Measurements from ENCODE around the gene SYNDIG1L.

Gene SYNDIG1L

GRCh38 chr14:74407021-74407800 lies 18.8 kb downstream of the SYNDIG1L start:
- H3K4me3 ChIP-seq (ENCODE audit: control insufficient read depth, low read depth, low read length) = no peak overlapping the region
- no peak for DNase-seq (ENCODE audit: low read depth)
- no peak for TF ChIP-seq CTCF (conservative IDR thresholded peaks at IDR 0.05; ENCODE audit: control insufficient read depth, insufficient read depth, low read depth, low read length)

GRCh38 chr14:74405663-74406062 lies 20.3 kb downstream of the SYNDIG1L start:
- DNase-seq (ENCODE audit: low read depth) = no peak
- no peak overlapping the region for H3K4me3 ChIP-seq (ENCODE audit: control insufficient read depth, low read depth, low read length)
- no peak for TF ChIP-seq CTCF (conservative IDR thresholded peaks at IDR 0.05; ENCODE audit: control insufficient read depth, insufficient read depth, low read depth, low read length)

- no peak overlapping the region for H3K4me3 ChIP-seq (ENCODE audit: control insufficient read depth, low read depth, low read length)
- DNase-seq (ENCODE audit: low read depth) = no peak
- no peak for TF ChIP-seq CTCF (conservative IDR thresholded peaks at IDR 0.05; ENCODE audit: control insufficient read depth, insufficient read depth, low read depth, low read length)
Measured at GRCh38 chr14:74404435-74404834, 21.6 kb downstream of the SYNDIG1L start.

GRCh38 chr14:74403619-74404417 lies 22.2 kb downstream of the SYNDIG1L start:
- no peak overlapping the region for H3K4me3 ChIP-seq (ENCODE audit: control insufficient read depth, low read depth, low read length)
- DNase-seq (ENCODE audit: low read depth) = no peak
- no peak for TF ChIP-seq CTCF (conservative IDR thresholded peaks at IDR 0.05; ENCODE audit: control insufficient read depth, insufficient read depth, low read depth, low read length)

GRCh38 chr14:74402401-74403251 lies 23.4 kb downstream of the SYNDIG1L start:
- TF ChIP-seq CTCF (conservative IDR thresholded peaks at IDR 0.05; ENCODE audit: control insufficient read depth, insufficient read depth, low read depth, low read length) = no peak
- no peak overlapping the region for H3K4me3 ChIP-seq (ENCODE audit: control insufficient read depth, low read depth, low read length)
- DNase-seq (ENCODE audit: low read depth) = no peak

GRCh38 chr14:74401504-74402241 lies 24.3 kb downstream of the SYNDIG1L start:
- TF ChIP-seq CTCF (conservative IDR thresholded peaks at IDR 0.05; ENCODE audit: control insufficient read depth, insufficient read depth, low read depth, low read length) = no peak
- no peak for DNase-seq (ENCODE audit: low read depth)
- no peak overlapping the region for H3K4me3 ChIP-seq (ENCODE audit: control insufficient read depth, low read depth, low read length)
